H1 (cell line): Measurements from ENCODE around the gene CLN5. TPM values are rescaled to one million over a fixed set of nuclear protein-coding genes. Genes with fewer than 3 reads are reported as not detected.

Experiments
- CTCF ChIP-seq, 3 experiments: IDR thresholded peaks; 1 replicate in 2 of 3; 2 replicates in 1 of 3; pipeline versions ENCODE4 v1.5.1 to v1.6.1; 2011; ENCODE audit warnings: low read length in 3 of 3, mild to moderate bottlenecking in 3 of 3, inconsistent platforms in 2 of 3, low read depth in 1 of 3, moderate library complexity in 1 of 3; ENCODE audit not compliant: insufficient read depth in 1 of 3; ENCODE audit errors: control extremely low read depth in 1 of 3
- MAX ChIP-seq: IDR thresholded peaks from 2 replicates; pipeline ENCODE4 v1.6.1; 2012; ENCODE audit warnings: inconsistent platforms
- RAD21 ChIP-seq, 2 experiments: IDR thresholded peaks in 1 of 2; conservative IDR thresholded peaks in 1 of 2; 2 replicates each; pipeline ENCODE4 v1.6.1; 2011; ENCODE audit warnings: low read depth in 2 of 2, low read length in 2 of 2, improper control_type of control experiment in 1 of 2, inconsistent platforms in 1 of 2, mild to moderate bottlenecking in 1 of 2, moderate library complexity in 1 of 2
- SIN3A ChIP-seq, 2 experiments: IDR thresholded peaks in 1 of 2; conservative IDR thresholded peaks in 1 of 2; 2 replicates each; pipeline ENCODE4 v1.6.1; 2011 to 2012; ENCODE audit warnings: low read length in 2 of 2, improper control_type of control experiment in 1 of 2, low read depth in 1 of 2, mild to moderate bottlenecking in 1 of 2
- SRF ChIP-seq: IDR thresholded peaks from 2 replicates; pipeline ENCODE4 v1.6.1; 2011; ENCODE audit warnings: mild to moderate bottlenecking, low read depth, low read length, moderate library complexity
- polyA plus RNA-seq, 7 experiments: library from polyadenylated mRNA; depleted of rRNA in 3 of 7; stranded (reverse) in 5 of 7; unstranded in 2 of 7; fragments of >200 nt in 5 of 7; fragments of 200-250 nt in 2 of 7; gene quantifications; 1 replicate in 5 of 7; 2 replicates in 1 of 7; 4 replicates in 1 of 7; pipeline versions ENCODE4 v1.2.1 to v1.2.3, GENCODE V29; 2011 to 2013; ENCODE audit warnings: missing spikeins in 2 of 7, mixed read lengths in 2 of 7
- total RNA-seq: library from RNA; stranded (reverse); fragmentation: NEBNext Ultra II Directional; extraction: Animal tissue kit (Norgen Biotek cat#: 25700); gene quantifications from 2 replicates; pipeline ENCODE4 v1.2.1, GENCODE V29; 2021
- TF ChIP-seq, protein P1 (sequence below): fragments of 300-600 bp; sonication (generic); IDR thresholded peaks from 2 replicates; pipeline ENCODE4 v1.7.1; 2012; ENCODE audit warnings: low read length, moderate library complexity, mild to moderate bottlenecking, inconsistent platforms; ENCODE audit not compliant: insufficient replicate concordance
- TF ChIP-seq, protein P2 (sequence below): IDR thresholded peaks from 2 replicates; pipeline ENCODE4 v1.6.1; 2011; ENCODE audit warnings: low read depth, mild to moderate bottlenecking, low read length; ENCODE audit not compliant: insufficient read depth

Gene CLN5
- total and polyA plus RNA-seq, 2 of the 8 experiments (the other 6 are each of a cell fraction or from before 2014, with no cell fraction given), result 5.3 to 10.1 TPM

DNA sequence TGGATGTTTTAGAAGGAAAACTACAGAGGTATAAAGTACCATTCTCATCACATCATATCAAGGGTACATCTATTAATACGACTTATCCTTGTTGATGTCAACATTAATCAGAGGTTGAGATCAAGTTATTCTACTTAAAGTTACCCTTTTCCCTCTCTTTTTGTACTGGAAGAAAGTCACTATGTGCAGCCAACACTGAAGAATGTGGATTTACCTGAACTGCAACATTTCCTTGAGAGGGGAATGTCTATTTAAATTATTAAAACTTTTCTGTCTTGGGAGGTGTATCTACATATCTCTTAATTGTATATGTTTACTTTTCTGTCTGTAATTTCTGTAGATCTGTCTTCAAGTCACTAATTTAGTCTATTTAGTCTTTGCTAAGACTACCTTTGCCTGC lies 37.6 kb downstream of the CLN5 start (continued):
- TF ChIP-seq, protein P1, sequence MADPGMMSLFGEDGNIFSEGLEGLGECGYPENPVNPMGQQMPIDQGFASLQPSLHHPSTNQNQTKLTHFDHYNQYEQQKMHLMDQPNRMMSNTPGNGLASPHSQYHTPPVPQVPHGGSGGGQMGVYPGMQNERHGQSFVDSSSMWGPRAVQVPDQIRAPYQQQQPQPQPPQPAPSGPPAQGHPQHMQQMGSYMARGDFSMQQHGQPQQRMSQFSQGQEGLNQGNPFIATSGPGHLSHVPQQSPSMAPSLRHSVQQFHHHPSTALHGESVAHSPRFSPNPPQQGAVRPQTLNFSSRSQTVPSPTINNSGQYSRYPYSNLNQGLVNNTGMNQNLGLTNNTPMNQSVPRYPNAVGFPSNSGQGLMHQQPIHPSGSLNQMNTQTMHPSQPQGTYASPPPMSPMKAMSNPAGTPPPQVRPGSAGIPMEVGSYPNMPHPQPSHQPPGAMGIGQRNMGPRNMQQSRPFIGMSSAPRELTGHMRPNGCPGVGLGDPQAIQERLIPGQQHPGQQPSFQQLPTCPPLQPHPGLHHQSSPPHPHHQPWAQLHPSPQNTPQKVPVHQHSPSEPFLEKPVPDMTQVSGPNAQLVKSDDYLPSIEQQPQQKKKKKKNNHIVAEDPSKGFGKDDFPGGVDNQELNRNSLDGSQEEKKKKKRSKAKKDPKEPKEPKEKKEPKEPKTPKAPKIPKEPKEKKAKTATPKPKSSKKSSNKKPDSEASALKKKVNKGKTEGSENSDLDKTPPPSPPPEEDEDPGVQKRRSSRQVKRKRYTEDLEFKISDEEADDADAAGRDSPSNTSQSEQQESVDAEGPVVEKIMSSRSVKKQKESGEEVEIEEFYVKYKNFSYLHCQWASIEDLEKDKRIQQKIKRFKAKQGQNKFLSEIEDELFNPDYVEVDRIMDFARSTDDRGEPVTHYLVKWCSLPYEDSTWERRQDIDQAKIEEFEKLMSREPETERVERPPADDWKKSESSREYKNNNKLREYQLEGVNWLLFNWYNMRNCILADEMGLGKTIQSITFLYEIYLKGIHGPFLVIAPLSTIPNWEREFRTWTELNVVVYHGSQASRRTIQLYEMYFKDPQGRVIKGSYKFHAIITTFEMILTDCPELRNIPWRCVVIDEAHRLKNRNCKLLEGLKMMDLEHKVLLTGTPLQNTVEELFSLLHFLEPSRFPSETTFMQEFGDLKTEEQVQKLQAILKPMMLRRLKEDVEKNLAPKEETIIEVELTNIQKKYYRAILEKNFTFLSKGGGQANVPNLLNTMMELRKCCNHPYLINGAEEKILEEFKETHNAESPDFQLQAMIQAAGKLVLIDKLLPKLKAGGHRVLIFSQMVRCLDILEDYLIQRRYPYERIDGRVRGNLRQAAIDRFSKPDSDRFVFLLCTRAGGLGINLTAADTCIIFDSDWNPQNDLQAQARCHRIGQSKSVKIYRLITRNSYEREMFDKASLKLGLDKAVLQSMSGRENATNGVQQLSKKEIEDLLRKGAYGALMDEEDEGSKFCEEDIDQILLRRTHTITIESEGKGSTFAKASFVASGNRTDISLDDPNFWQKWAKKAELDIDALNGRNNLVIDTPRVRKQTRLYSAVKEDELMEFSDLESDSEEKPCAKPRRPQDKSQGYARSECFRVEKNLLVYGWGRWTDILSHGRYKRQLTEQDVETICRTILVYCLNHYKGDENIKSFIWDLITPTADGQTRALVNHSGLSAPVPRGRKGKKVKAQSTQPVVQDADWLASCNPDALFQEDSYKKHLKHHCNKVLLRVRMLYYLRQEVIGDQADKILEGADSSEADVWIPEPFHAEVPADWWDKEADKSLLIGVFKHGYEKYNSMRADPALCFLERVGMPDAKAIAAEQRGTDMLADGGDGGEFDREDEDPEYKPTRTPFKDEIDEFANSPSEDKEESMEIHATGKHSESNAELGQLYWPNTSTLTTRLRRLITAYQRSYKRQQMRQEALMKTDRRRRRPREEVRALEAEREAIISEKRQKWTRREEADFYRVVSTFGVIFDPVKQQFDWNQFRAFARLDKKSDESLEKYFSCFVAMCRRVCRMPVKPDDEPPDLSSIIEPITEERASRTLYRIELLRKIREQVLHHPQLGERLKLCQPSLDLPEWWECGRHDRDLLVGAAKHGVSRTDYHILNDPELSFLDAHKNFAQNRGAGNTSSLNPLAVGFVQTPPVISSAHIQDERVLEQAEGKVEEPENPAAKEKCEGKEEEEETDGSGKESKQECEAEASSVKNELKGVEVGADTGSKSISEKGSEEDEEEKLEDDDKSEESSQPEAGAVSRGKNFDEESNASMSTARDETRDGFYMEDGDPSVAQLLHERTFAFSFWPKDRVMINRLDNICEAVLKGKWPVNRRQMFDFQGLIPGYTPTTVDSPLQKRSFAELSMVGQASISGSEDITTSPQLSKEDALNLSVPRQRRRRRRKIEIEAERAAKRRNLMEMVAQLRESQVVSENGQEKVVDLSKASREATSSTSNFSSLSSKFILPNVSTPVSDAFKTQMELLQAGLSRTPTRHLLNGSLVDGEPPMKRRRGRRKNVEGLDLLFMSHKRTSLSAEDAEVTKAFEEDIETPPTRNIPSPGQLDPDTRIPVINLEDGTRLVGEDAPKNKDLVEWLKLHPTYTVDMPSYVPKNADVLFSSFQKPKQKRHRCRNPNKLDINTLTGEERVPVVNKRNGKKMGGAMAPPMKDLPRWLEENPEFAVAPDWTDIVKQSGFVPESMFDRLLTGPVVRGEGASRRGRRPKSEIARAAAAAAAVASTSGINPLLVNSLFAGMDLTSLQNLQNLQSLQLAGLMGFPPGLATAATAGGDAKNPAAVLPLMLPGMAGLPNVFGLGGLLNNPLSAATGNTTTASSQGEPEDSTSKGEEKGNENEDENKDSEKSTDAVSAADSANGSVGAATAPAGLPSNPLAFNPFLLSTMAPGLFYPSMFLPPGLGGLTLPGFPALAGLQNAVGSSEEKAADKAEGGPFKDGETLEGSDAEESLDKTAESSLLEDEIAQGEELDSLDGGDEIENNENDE, result no peak
- TF ChIP-seq SIN3A (conservative IDR thresholded peaks at IDR 0.05 in 1 of 2, IDR thresholded peaks at IDR 0.05 in 1 of 2; ENCODE audit: low read depth in 1 of 2, low read length in 2 of 2) (no peak), MAX (no peak), CTCF (IDR thresholded peaks at IDR 0.05; ENCODE audit: control extremely low read depth in 1 of 3, insufficient read depth in 1 of 3, low read depth in 1 of 3, low read length in 3 of 3) (no peak), SRF (no peak), RAD21 (IDR thresholded peaks at IDR 0.05 in 1 of 2, conservative IDR thresholded peaks at IDR 0.05 in 1 of 2; ENCODE audit: low read depth in 2 of 2, low read length in 2 of 2) (no peak)
- TF ChIP-seq, protein P2, sequence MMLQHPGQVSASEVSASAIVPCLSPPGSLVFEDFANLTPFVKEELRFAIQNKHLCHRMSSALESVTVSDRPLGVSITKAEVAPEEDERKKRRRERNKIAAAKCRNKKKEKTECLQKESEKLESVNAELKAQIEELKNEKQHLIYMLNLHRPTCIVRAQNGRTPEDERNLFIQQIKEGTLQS, result no peak
